HCT116 (cell line): ENCODE results near the gene XYLT2. TPM values are rescaled to one million over a fixed set of nuclear protein-coding genes. Genes with fewer than 3 reads are reported as not detected.

ENCODE experiments used
- ATAC-seq: fragments of 200-7000 bp; cut with Tn5 transposase; 2 replicates; pipeline ENCODE4 v1.9.1; 2020; ENCODE audit warnings: mild to moderate bottlenecking, moderate library complexity
- BruUV-seq: library from RNA; stranded (reverse); fragments of 400-500 nt; replicated peaks from 2 replicates; lab custom pipeline; 2021; lab: Mats Ljungman, UMichigan
- CTCF ChIA-PET: fragments of 300-600 bp; sonication (Branson Sonifier 250); formaldehyde crosslinking; loops from one replicate; lab custom pipeline; 2021; ENCODE audit warnings: antibody characterized with exemption; lab: Charles Lee
- POLR2A ChIA-PET: fragments of 300-600, 350-600 bp; sonication (Branson Sonifier 250); formaldehyde crosslinking; loops from one replicate; lab custom pipeline; 2021; ENCODE audit warnings: antibody characterized with exemption; lab: Charles Lee
- RAD21 ChIA-PET, 2 experiments: fragments of 300-600 bp; sonication (Branson Sonifier 250); formaldehyde crosslinking; loops; one replicate each; lab custom pipeline; 2023; ENCODE audit warnings: low total read pairs in 2 of 2; ENCODE audit not compliant: uncharacterized antibody in 2 of 2, unreplicated experiment in 2 of 2, low non-redundant PET in 1 of 2; lab: Charles Lee
- DNase-seq: peaks from one replicate; pipeline ENCODE4 v3.0.0-alpha.2; 2010; ENCODE audit warnings: low read depth, low spot score
- H2AFZ ChIP-seq: fragments of 200-600 bp; shearing (Covaris generic), sonication (generic); 2 replicates; pipeline ENCODE4 v1.6.1; 2017; ENCODE audit warnings: low read depth, mixed run types, mixed read lengths, antibody characterized with exemption, low read length; ENCODE audit not compliant: poor library complexity, severe bottlenecking
- H3K27ac ChIP-seq: 2 replicates; pipeline ENCODE4 v1.5.1; 2012; ENCODE audit warnings: low read depth, low read length
- H3K27me3 ChIP-seq: fragments of 200-600 bp; sonication (generic); 2 replicates; pipeline ENCODE4 v1.6.1; 2016; ENCODE audit warnings: mixed run types, low read length, mixed read lengths; ENCODE audit not compliant: insufficient read depth
- H3K36me3 ChIP-seq, 2 experiments: fragments of 200-500 bp in 1 of 2; fragments of 200-600 bp in 1 of 2; sonication (Bioruptor generic) in 1 of 2; sonication (generic) in 1 of 2; 2 replicates each; pipeline versions ENCODE4 v1.5.1 to v1.6.1; 2014 to 2016; ENCODE audit warnings: low read length in 2 of 2, inconsistent platforms in 1 of 2, mixed read lengths in 1 of 2, mixed run types in 1 of 2; ENCODE audit not compliant: insufficient read depth in 2 of 2, control insufficient read depth in 1 of 2
- H3K4me1 ChIP-seq, 2 experiments: fragments of 200-600 bp in 1 of 2; sonication (generic) in 1 of 2; 2 replicates each; pipeline versions ENCODE4 v1.5.1 to v1.6.1; 2012 to 2017; ENCODE audit warnings: low read length in 2 of 2, inconsistent platforms in 1 of 2, mild to moderate bottlenecking in 1 of 2, mixed read lengths in 1 of 2, mixed run types in 1 of 2, moderate library complexity in 1 of 2; ENCODE audit not compliant: insufficient read depth in 2 of 2, control insufficient read depth in 1 of 2
- H3K4me2 ChIP-seq: fragments of 200-600 bp; sonication (generic); 2 replicates; pipeline ENCODE4 v1.6.1; 2017; ENCODE audit warnings: mixed run types, low read length, mixed read lengths
- H3K4me3 ChIP-seq, 2 experiments: fragments of 200-600 bp in 1 of 2; sonication (generic) in 1 of 2; replicated peaks in 1 of 2; 2 replicates each; pipeline ENCODE4 v1.5.1; 2011 to 2016; ENCODE audit warnings: low read length in 2 of 2, control low read depth in 1 of 2, low read depth in 1 of 2, mild to moderate bottlenecking in 1 of 2, mixed read lengths in 1 of 2, mixed run types in 1 of 2
- H3K79me2 ChIP-seq: fragments of 200-600 bp; sonication (generic); 2 replicates; pipeline ENCODE4 v1.6.1; 2017; ENCODE audit warnings: mild to moderate bottlenecking, mixed run types, low read length, moderate library complexity, mixed read lengths; ENCODE audit not compliant: insufficient read depth
- H3K9ac ChIP-seq: fragments of 200-600 bp; sonication (generic); 2 replicates; pipeline ENCODE4 v1.6.1; 2016; ENCODE audit warnings: low read length, mixed read lengths
- H3K9me2 ChIP-seq: fragments of 200-600 bp; sonication (generic), shearing (Covaris generic); 2 replicates; pipeline ENCODE4 v1.6.1; 2017; ENCODE audit warnings: mixed run types, mild to moderate bottlenecking, moderate library complexity; ENCODE audit not compliant: insufficient read depth
- H3K9me3 ChIP-seq, 2 experiments: fragments of 200-500 bp in 1 of 2; fragments of 200-600 bp in 1 of 2; sonication (Bioruptor generic) in 1 of 2; sonication (generic) in 1 of 2; 2 replicates each; pipeline ENCODE4 v1.6.1; 2014 to 2017; ENCODE audit warnings: low read length in 2 of 2, mixed read lengths in 2 of 2, inconsistent platforms in 1 of 2, low read depth in 1 of 2, mild to moderate bottlenecking in 1 of 2, mixed run types in 1 of 2, moderate library complexity in 1 of 2; ENCODE audit not compliant: control insufficient read depth in 1 of 2, insufficient read depth in 1 of 2
- H4K20me1 ChIP-seq: fragments of 200-600 bp; sonication (generic), shearing (Covaris generic); 2 replicates; pipeline ENCODE4 v1.6.1; 2017; ENCODE audit warnings: mixed run types, mild to moderate bottlenecking, moderate library complexity; ENCODE audit not compliant: insufficient read depth
- ATF3 ChIP-seq: IDR thresholded peaks from 2 replicates; pipeline ENCODE4 v1.6.1; 2012
- CTCF ChIP-seq, 3 experiments: fragments of 200-600 bp in 1 of 3; sonication (generic) in 1 of 3; IDR thresholded peaks in 2 of 3; conservative IDR thresholded peaks in 1 of 3; 2 replicates each; pipeline ENCODE4 v1.5.1; 2012 to 2017; ENCODE audit warnings: low read depth in 2 of 3, low read length in 2 of 3, antibody characterized with exemption in 1 of 3, borderline replicate concordance in 1 of 3, control low read depth in 1 of 3, mild to moderate bottlenecking in 1 of 3, mixed read lengths in 1 of 3, mixed run types in 1 of 3, moderate library complexity in 1 of 3; ENCODE audit not compliant: insufficient read depth in 1 of 3
- FOSL1 ChIP-seq: IDR thresholded peaks from 2 replicates; pipeline ENCODE4 v1.6.1; 2012; ENCODE audit warnings: low read depth
- POLR2A ChIP-seq: IDR thresholded peaks from 2 replicates; pipeline ENCODE4 v1.7.0; 2011; ENCODE audit warnings: borderline replicate concordance; ENCODE audit not compliant: insufficient read depth, insufficient read length; ENCODE audit errors: extremely low read depth
- SRF ChIP-seq: IDR thresholded peaks from 2 replicates; pipeline ENCODE4 v1.6.1; 2012; ENCODE audit warnings: low read depth
- YY1 ChIP-seq: IDR thresholded peaks from 2 replicates; pipeline ENCODE4 v1.6.1; 2011; ENCODE audit warnings: low read length, low read depth, moderate library complexity, mild to moderate bottlenecking; ENCODE audit not compliant: insufficient replicate concordance; ENCODE audit errors: extremely low read depth
- ZFX ChIP-seq: fragments of 450-650 bp; IDR thresholded peaks from 2 replicates; pipeline ENCODE4 v1.6.1; 2017
- intact Hi-C: fragments of 100-400 bp; cut with micrococcal nuclease; formaldehyde crosslinking; loops from 2 replicates; pipeline ENCODE4 v1.10.0; 2022
- total RNA-seq: library from RNA; stranded (reverse); gene quantifications from one replicate; pipeline ENCODE4 v1.2.1, GENCODE V29; 2021; ENCODE audit not compliant: unreplicated experiment

The XYLT2 gene
- total RNA-seq, 1 experiment from 2014 or later = 37.5 TPM

- no TSS peak for BruUV-seq
Measured at GRCh38 chr17:50361561-50362480, 15.9 kb downstream of the XYLT2 start.

More at GRCh38 chr17:50361561-50362480, 15.9 kb downstream of the XYLT2 start:
- no peak overlapping the region for H2AFZ ChIP-seq
- no peak overlapping the region for H3K4me3 ChIP-seq
- no peaks in the 10 kb centered on the region for H3K9me3 ChIP-seq
- peaks cover 3 to 8% of the 10 kb centered on the region in 2 experiments; a peak in 2 of 4 replicates for H3K4me1 ChIP-seq
- H3K4me2 ChIP-seq = no peak overlapping the region
- H3K9me2 ChIP-seq = no peaks in the 10 kb centered on the region
- CTCF ChIA-PET = interaction anchor here (0.7 to 3.6 kb wide), 20 partner anchors 10 to 480 kb away, joined by 3 to 33 read pairs (median 4); partner anchors contain the start of genes EME1, EPN3, LRRC59 and MRPL27
- TF ChIP-seq ZFX (no peak), ATF3 (no peak), SRF (no peak), FOSL1 (no peak), YY1 (peak; percentile 37), CTCF (IDR thresholded peaks at IDR 0.05 in 2 of 3, conservative IDR thresholded peaks at IDR 0.05 in 1 of 3; ENCODE audit: borderline replicate concordance in 1 of 3, insufficient read depth in 1 of 3, low read depth in 2 of 3, low read length in 2 of 3) (peak; percentile 87 to 97 (median 94)), POLR2A (no peak)
- TF ChIP-seq, all 23 proteins: peak for 2
- Histone ChIP-seq H3K36me3 (peaks cover 30 to 39% of the 10 kb centered on the region in 2 experiments; a peak in 3 of 4 replicates), H3K9ac (no peak overlapping the region), H3K79me2 (no peaks in the 10 kb centered on the region), H3K27me3 (no peaks in the 10 kb centered on the region), H3K27ac (peak overlapping the region; percentile 16), H4K20me1 (no peaks in the 10 kb centered on the region)
- intact Hi-C loops = loop anchor here (1.0 kb wide), 1 partner anchor 117 kb away; no protein-coding TSS in a partner anchor
- DNase-seq = peak; percentile 60
- peak; percentile 83 for ATAC-seq
- ChIA-PET RAD21 (interaction anchor here (0.6 to 0.9 kb wide), 3 partner anchors 118 to 761 kb away, joined by 3 to 7 read pairs (median 6); partner anchors contain the start of gene COL1A1 (in 1 of the 2)), POLR2A (interaction anchor here (0.9 to 2.7 kb wide), 7 partner anchors 10 to 117 kb away, joined by 3 to 12 read pairs (median 5); partner anchors contain the start of genes LRRC59, MRPL27, RSAD1 and XYLT2)
